GM12801 (cell line): ENCODE results near the gene GALNT6.

Experiments used
- CTCF ChIP-seq: IDR thresholded peaks from one replicate; pipeline ENCODE4 v1.5.1; 2011; ENCODE audit warnings: control low read depth; ENCODE audit not compliant: insufficient read length; ENCODE audit errors: extremely low read depth

Gene GALNT6

GRCh38 chr12:51395283-51396230, 4.4 kb upstream of the GALNT6 start:
- TF ChIP-seq CTCF, result no peak

- TF ChIP-seq CTCF, result no peak
Measured at GRCh38 chr12:51393676-51394545, 2.7 kb upstream of the GALNT6 start.

GRCh38 chr12:51392556-51393237, 1.5 kb upstream of the GALNT6 start:
- no peak for TF ChIP-seq CTCF

- TF ChIP-seq CTCF, result no peak
Measured at GRCh38 chr12:51390891-51391282, 319 bp downstream of the GALNT6 start.

GRCh38 chr12:51390457-51390856, 749 bp downstream of the GALNT6 start:
- no peak for TF ChIP-seq CTCF

- no peak for TF ChIP-seq CTCF
Measured at GRCh38 chr12:51389302-51389999, 1.8 kb downstream of the GALNT6 start.
